Spleen (tissue), 7 donors: Measurements from ENCODE around the gene PRKG1.

Source experiments
- POLR2A ChIP-seq, 3 donors: fragments of 450-650 bp; IDR thresholded peaks; one replicate each; pipeline ENCODE4 v1.5.1; 2017; ENCODE audit warnings: antibody characterized with exemption in 3 of 3, mild to moderate bottlenecking in 1 of 3
- POLR2AphosphoS5 ChIP-seq, 3 donors: sonication (generic); formaldehyde crosslinking; IDR thresholded peaks; one replicate each; pipeline ENCODE4 v1.5.1; 2017; ENCODE audit warnings: antibody characterized with exemption in 3 of 3
- TF ChIP-seq, protein P1 (sequence below), 11 experiments: fragments of 200-600 bp in 7 of 11; fragments of 450-650 bp in 4 of 11; sonication (generic) in 4 of 11; IDR thresholded peaks in 8 of 11; conservative IDR thresholded peaks in 3 of 11; 1 replicate in 7 of 11; 2 replicates in 4 of 11; pipeline versions ENCODE4 v1.4.0 to v1.8.0; 2016 to 2021; ENCODE audit warnings: antibody characterized with exemption in 11 of 11, inconsistent platforms in 4 of 11, mild to moderate bottlenecking in 1 of 11
- donor health status: DM: no; HTN: no; CAD: no; lungs with moderate emphysema.
- donor health status: DM: no; HTN: no; CAD: no.
- donor health status: DM: no; HTN: no; CAD: no.

DNA sequence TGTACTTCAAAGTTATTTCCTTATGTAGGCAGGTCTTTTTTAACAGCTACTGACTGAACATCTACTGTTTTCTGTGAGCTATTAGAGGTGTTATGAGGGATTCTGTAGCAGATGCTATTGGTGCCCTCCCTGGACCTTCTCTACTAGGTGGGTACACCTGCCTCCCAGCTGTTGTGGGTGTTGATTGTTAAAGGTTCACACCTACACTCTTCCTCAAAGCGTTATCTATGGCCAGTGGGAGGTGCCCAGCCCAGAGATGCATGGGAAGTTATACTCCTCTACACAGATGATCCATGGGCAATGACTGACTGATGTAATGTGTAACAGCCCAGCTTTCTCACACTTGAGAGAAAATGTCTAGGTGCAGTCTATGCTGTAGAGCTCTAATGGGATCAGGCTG, 127.7 kb downstream of the PRKG1 start:
- TF ChIP-seq POLR2A (IDR thresholded peaks at IDR 0.05) (no peak), POLR2AphosphoS5 (IDR thresholded peaks at IDR 0.05) (no peak)
- TF ChIP-seq, protein P1, sequence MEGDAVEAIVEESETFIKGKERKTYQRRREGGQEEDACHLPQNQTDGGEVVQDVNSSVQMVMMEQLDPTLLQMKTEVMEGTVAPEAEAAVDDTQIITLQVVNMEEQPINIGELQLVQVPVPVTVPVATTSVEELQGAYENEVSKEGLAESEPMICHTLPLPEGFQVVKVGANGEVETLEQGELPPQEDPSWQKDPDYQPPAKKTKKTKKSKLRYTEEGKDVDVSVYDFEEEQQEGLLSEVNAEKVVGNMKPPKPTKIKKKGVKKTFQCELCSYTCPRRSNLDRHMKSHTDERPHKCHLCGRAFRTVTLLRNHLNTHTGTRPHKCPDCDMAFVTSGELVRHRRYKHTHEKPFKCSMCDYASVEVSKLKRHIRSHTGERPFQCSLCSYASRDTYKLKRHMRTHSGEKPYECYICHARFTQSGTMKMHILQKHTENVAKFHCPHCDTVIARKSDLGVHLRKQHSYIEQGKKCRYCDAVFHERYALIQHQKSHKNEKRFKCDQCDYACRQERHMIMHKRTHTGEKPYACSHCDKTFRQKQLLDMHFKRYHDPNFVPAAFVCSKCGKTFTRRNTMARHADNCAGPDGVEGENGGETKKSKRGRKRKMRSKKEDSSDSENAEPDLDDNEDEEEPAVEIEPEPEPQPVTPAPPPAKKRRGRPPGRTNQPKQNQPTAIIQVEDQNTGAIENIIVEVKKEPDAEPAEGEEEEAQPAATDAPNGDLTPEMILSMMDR (IDR thresholded peaks at IDR 0.05 in 8 of 11, conservative IDR thresholded peaks at IDR 0.05 in 3 of 11), result no peak
